ENCODE data around the gene GNB1L.

Gene GNB1L

GRCh38 chr22:19822301-19823117, 32.2 kb downstream of the GNB1L start:
- H3K9ac ChIP-seq (ENCODE audit: low read length) = no peak overlapping the region
- H3K9me3 ChIP-seq (replicated peaks; ENCODE audit: insufficient read depth, low read length) = no peaks in the 10 kb centered on the region
- H3K27ac ChIP-seq (ENCODE audit: low read length) = no peak overlapping the region
- H3K36me3 ChIP-seq (replicated peaks; ENCODE audit: insufficient read depth, low read length) = no peaks in the 10 kb centered on the region
- H3K9me2 ChIP-seq (replicated peaks; ENCODE audit: insufficient read depth, low read length) = no peaks in the 10 kb centered on the region
- no peak overlapping the region for H3K4me2 ChIP-seq (ENCODE audit: low read depth, low read length)
- peaks cover 11% of the 10 kb centered on the region; the same call in 1 of the 2 replicates for H3K79me2 ChIP-seq (ENCODE audit: low read length)
- no peaks in the 10 kb centered on the region for H4K20me1 ChIP-seq (ENCODE audit: insufficient read depth, low read length)
- no peaks in the 10 kb centered on the region for H3K4me1 ChIP-seq (ENCODE audit: low read length)
- no peaks in the 10 kb centered on the region for H3K27me3 ChIP-seq (replicated peaks; ENCODE audit: insufficient read depth, low read length)
- DNase-seq = no peak
- no peak overlapping the region for H2AFZ ChIP-seq (ENCODE audit: low read length)
- no peaks in the 10 kb centered on the region for H3F3A ChIP-seq (ENCODE audit: insufficient read depth, low read length)
- no peak overlapping the region for H3K4me3 ChIP-seq (ENCODE audit: low read length)
- TF ChIP-seq EZH2phosphoT487 (IDR thresholded peaks at IDR 0.05; ENCODE audit: low read length) = no peak
- TF ChIP-seq EZH2 (optimal IDR thresholded peaks at IDR 0.05; ENCODE audit: low read depth, low read length) = no peak
- no peak for TF ChIP-seq CTCF (IDR thresholded peaks at IDR 0.05; ENCODE audit: low read length)

- no peak for DNase-seq
- Histone ChIP-seq H3K27ac (ENCODE audit: low read length) (no peak overlapping the region), H3K36me3 (replicated peaks; ENCODE audit: insufficient read depth, low read length) (no peaks in the 10 kb centered on the region), H3K4me1 (ENCODE audit: low read length) (no peaks in the 10 kb centered on the region), H3K4me2 (ENCODE audit: low read depth, low read length) (no peak overlapping the region), H3K9ac (ENCODE audit: low read length) (no peak overlapping the region), H3F3A (ENCODE audit: insufficient read depth, low read length) (no peaks in the 10 kb centered on the region), H3K79me2 (ENCODE audit: low read length) (peaks cover 11% of the 10 kb centered on the region; the same call in 1 of the 2 replicates), H4K20me1 (ENCODE audit: insufficient read depth, low read length) (no peaks in the 10 kb centered on the region), H3K27me3 (replicated peaks; ENCODE audit: insufficient read depth, low read length) (no peaks in the 10 kb centered on the region), H2AFZ (ENCODE audit: low read length) (no peak overlapping the region), H3K9me2 (replicated peaks; ENCODE audit: insufficient read depth, low read length) (no peaks in the 10 kb centered on the region), H3K9me3 (replicated peaks; ENCODE audit: insufficient read depth, low read length) (no peaks in the 10 kb centered on the region), H3K4me3 (ENCODE audit: low read length) (no peak overlapping the region)
- no peak for TF ChIP-seq CTCF (IDR thresholded peaks at IDR 0.05; ENCODE audit: low read length)
- TF ChIP-seq EZH2phosphoT487 (IDR thresholded peaks at IDR 0.05; ENCODE audit: low read length) = no peak
- TF ChIP-seq EZH2 (optimal IDR thresholded peaks at IDR 0.05; ENCODE audit: low read depth, low read length) = no peak
These were observed 33.0 kb downstream of the GNB1L start for GRCh38 chr22:19821523-19822300.

GRCh38 chr22:19820880-19821522, 33.7 kb downstream of the GNB1L start:
- no peaks in the 10 kb centered on the region for H3K27me3 ChIP-seq (replicated peaks; ENCODE audit: insufficient read depth, low read length)
- TF ChIP-seq EZH2 (optimal IDR thresholded peaks at IDR 0.05; ENCODE audit: low read depth, low read length) (no peak), EZH2phosphoT487 (IDR thresholded peaks at IDR 0.05; ENCODE audit: low read length) (no peak), CTCF (IDR thresholded peaks at IDR 0.05; ENCODE audit: low read length) (no peak)
- no peaks in the 10 kb centered on the region for H3K36me3 ChIP-seq (replicated peaks; ENCODE audit: insufficient read depth, low read length)
- H3K27ac ChIP-seq (ENCODE audit: low read length) = no peak overlapping the region
- H3K4me1 ChIP-seq (ENCODE audit: low read length) = no peaks in the 10 kb centered on the region
- H3K4me3 ChIP-seq (ENCODE audit: low read length) = no peak overlapping the region
- no peak overlapping the region for H3K9ac ChIP-seq (ENCODE audit: low read length)
- no peak for DNase-seq
- peaks cover 10% of the 10 kb centered on the region; the same call in 1 of the 2 replicates for H3K79me2 ChIP-seq (ENCODE audit: low read length)
- no peak overlapping the region for H3K4me2 ChIP-seq (ENCODE audit: low read depth, low read length)
- no peaks in the 10 kb centered on the region for H4K20me1 ChIP-seq (ENCODE audit: insufficient read depth, low read length)
- H2AFZ ChIP-seq (ENCODE audit: low read length) = no peak overlapping the region
- H3K9me2 ChIP-seq (replicated peaks; ENCODE audit: insufficient read depth, low read length) = no peaks in the 10 kb centered on the region
- H3F3A ChIP-seq (ENCODE audit: insufficient read depth, low read length) = no peaks in the 10 kb centered on the region
- no peaks in the 10 kb centered on the region for H3K9me3 ChIP-seq (replicated peaks; ENCODE audit: insufficient read depth, low read length)
